ENCODE measurements around the gene RAB25.
"Not testable (repeated sequence)": the region's sequence is repeated elsewhere in the genome, so short reads cannot be mapped to it uniquely, and the experiment has no call there.

The RAB25 gene

DNA sequence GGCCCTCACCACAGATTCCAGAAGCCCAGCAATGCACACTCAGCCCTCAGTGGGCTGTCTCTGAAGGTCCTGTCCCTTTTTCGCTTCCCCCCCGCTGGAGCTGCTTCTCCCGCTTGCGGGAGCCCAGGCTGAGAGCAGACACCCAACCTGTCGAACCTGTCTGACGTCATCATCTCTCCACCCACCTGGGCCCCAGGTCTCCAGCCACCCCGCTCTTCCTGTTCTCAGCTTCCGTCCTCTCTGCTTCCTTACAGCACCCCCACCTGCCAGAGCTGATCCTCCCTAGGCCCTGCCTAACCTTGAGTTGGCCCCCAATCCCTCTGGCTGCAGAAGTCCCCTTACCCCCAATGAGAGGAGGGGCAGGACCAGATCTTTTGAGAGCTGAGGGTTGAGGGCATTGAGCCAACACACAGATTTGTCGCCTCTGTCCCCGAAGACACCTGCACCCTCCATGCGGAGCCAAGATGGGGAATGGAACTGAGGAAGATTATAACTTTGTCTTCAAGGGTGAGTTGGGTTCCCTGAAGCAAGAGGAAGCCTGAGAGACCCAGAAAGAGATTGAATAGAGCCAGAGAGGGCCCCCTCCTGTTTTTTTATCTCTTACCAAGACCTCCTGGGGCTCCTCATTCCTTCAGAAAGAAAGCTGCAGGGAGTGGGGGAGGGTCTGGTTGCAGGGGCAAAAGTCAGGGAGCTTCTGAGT, at the start of gene RAB25:
TSS of gene RAB25 (plus strand) at position 224 of the 700 bp plus-strand sequence. CDS start at position 465, 241 bp downstream.
- DNase-seq (ENCODE audit: low spot score), result peak; percentile 88

GRCh38 chr1:156012051-156012817, 48.7 kb upstream of the RAB25 start:
- DNase-seq (ENCODE audit: low spot score), result no peak

DNA sequence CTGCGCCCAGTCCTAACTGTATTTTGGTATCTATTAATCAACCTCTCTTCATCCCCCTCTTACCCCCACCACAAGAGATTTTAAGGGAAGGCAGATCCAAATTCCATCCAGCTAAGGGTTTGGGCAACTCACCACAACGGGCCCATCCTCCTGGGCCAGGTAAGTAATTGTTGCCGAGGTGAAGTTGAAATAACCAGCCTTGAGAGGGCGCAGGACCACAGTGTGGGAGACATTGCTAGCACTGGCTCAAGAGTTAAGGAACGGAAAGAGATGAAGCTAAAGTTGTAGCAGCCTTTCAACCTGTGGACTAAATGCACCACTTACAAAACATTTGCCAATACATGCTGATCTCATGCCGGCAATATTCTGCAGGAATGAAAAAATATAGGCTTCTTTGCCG, 46.1 kb upstream of the RAB25 start:
- DNase-seq (ENCODE audit: low spot score), result no peak

DNA sequence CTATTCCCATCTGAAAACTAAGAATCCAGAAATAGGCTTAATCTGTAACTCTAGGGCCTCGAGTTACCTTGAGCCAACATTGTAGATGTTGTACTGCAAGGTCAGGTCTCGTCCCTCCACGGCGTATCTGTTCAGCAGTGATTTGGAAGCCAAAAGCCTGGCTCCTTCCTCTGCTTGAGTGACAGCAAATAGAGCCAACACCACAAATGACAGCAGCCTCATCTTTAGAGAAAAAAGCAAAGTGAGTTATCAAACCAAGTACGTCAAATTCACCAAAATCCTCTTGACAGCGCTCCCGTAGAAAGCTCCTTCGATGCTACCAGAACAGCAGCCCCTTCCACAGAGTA, 41.0 kb upstream of the RAB25 start:
- no peak for DNase-seq (ENCODE audit: low spot score)

DNA sequence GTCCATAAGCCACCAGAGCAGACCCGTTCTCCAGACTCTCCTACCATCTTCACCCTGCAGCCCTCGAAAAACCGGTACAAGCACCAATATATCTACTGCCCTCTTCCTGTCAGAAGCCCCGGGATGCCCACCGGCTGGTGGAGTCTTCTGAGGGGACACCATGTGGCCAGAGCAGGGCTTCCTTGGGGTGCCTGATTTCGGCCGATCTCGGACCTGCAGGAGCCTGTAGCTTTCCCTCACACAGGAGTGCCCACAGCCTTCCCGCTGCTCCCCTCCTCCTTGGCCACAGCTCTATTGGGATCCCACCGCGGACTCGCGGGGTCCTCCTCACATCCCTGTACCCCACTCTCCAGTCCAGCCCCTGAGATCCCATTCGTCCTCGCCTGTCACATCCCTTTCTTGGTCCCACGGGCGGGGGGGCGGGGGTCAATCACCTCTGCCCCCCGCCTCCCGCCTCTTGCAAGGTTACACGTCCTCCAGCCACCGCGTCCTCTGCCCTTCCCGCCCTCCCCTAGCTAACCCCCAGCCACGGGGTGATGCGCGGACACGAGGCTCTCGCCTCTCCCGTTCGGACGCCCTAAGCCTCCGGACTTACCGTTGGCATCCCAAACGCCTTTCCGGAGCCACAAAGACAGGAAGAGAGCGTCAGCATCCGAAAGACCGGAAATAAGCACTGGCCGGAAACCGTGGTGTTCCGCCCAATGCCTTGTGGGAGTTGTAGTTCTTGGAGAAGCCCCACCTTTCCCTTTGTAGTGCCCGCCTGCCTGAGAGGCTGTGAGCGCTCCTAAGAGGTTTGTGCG, 40.5 kb upstream of the RAB25 start, which contains the start of gene SSR2:
TSS of gene SSR2 (minus strand) at position 659 of the 800 bp plus-strand sequence. CDS start 784 bp downstream, outside the sequence.
- peak; percentile 92 for DNase-seq (ENCODE audit: low spot score)

DNA sequence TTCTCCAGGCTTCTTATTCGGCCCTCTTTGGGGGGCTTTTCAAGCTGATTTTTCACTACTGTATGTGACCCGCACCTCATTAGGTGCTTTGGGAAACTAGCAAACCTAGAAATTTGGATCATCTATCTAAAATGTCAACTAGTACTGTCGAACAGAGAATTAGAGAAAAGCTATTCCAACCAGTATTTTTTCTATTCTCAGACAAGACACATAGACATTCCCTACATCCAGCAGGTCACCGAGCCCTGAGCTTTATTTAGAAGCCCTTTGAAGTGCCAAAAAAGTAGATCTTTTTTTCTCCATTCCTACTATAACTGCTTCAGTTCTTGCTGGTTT, 39.9 kb upstream of the RAB25 start:
- DNase-seq (ENCODE audit: low spot score), result no peak

GRCh38 chr1:156021954-156022353, 39.0 kb upstream of the RAB25 start:
- DNase-seq (ENCODE audit: low spot score), result no peak

- DNase-seq (ENCODE audit: low spot score), result no peak
These were observed 36.2 kb upstream of the RAB25 start for GRCh38 chr1:156024801-156025200.

DNA sequence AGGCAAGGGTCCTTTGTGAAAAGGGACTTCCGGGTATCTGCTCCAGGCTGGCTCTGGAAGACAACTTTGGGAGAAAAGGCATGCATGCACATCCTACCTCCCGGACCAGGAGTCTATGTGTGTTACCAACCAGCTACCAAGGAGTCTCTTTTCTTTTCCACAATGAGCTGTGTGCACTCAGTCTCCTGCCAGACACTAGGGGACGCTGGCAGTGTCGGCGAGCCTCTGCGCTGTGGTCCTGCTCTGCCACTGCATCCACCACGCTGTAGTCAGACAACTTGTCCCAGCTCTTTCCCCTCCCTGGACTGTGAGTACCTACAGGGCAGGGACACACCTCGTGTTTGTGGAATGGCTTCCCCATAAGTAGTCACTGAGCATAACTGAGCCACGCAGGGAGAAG, 35.1 kb upstream of the RAB25 start:
- no peak for DNase-seq (ENCODE audit: low spot score)

- DNase-seq (ENCODE audit: low spot score), result no peak
These were observed 34.4 kb upstream of the RAB25 start for GRCh38 chr1:156026588-156026987.

DNA sequence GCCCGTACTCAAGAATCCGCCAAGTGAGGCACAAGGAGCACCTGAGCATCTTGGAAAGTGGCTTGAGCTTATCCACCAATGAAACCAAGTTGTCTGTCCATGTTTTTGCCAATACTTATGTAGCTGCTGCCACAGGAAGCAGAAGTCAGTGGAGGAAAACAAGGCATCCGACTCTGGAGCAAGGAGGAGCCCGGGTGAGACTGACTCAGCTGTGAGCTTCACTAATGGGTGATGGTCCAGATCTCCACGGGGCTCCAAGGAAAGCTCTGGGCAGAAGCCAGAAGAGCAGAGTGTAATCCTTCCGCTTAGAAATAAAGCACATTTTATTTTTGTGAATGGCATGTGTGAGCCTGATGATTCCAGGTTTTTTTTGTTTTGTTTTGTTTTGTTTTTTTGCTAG, 27.9 kb upstream of the RAB25 start:
- DNase-seq (ENCODE audit: low spot score), result no peak

DNA sequence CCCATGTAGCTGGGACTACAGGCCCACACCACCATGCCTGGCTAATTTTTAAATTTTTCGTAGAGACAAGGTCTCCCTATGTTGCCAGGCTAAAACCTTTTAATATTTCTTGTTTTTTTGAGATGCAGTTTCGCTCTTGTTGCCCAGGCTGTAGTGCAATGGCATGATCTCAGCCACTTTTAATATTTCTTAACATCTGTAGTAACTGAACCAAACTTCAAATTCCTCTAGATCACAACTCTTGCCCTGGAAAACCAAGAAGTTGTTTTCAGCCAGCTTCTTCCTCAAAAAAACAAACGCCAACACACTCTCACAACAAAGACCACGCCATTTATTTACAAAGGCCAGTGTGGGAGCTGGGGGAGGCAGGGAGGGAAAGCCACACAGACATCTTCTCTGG, 26.0 kb upstream of the RAB25 start:
- not testable (repeated sequence) for DNase-seq (ENCODE audit: low spot score)

DNA sequence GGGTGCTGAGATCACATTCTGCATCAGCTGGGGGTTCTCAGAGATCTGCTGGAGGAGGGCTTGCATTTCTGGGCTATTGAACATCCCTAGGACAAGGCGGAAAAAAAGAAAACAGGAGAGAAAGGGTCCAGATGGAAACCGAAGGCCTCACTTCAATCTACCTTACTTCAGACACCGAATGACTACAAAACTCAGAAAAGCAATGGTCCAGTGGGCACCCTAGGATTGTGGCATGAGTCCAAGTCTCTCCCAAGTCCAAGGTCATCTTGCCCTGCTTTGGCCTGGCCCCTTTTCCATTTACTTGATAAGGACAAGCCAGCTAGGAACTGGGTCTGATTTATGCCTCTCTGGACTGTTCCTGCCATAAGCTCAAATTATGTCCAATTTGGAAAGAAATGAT, 18.1 kb upstream of the RAB25 start:
- no peak for DNase-seq (ENCODE audit: low spot score)

DNA sequence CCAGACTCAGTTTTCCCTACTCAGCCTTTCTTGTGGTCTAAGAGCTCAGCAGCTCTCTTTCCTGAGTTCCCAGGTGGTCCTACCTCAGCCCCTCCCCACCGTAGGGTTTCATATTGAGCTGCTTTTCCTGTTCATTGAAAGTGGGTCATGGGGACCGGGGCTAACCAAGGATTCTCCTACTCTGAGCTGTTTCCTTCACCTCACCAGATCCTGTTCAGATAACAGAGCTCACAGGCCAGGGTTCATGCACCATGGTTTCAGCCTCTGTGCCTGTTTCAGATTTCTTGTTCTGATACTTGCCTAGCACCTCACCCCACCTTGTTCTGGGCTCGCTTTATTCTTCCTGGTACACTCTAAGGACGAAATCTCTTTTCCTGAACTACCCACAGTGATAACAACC, 15.9 kb upstream of the RAB25 start:
- no peak for DNase-seq (ENCODE audit: low spot score)

DNA sequence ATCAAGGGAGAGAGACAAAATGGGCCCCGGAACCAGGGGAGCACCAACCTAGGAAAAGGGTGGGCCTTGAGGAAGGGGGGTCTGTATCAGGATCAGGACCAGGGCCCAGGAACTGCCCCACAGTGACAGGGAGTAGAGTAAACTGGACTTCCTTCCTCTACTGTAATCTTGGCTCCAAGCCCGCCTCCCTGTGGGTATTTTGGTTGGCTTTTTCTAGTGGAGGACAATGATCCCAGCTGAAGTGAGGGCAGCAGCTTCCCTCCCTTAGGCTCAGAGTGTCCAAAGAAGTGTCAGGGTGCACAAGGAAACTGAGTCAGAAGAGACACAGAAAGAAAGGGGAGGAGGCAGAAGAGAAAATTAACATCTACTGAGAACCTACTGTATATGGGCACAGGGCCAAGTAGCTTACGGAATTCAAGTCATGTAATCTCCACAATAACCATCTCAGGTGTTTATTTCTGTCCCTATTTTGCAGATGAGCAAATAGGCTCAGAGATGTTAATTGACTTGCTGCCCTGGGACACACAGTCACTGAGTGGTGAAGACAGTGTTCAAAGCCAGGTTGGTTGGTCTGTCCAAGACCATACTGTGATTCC, 12.2 kb upstream of the RAB25 start:
- no peak for DNase-seq (ENCODE audit: low spot score)

GRCh38 chr1:156050376-156050775, 10.6 kb upstream of the RAB25 start:
- no peak for DNase-seq (ENCODE audit: low spot score)

DNA sequence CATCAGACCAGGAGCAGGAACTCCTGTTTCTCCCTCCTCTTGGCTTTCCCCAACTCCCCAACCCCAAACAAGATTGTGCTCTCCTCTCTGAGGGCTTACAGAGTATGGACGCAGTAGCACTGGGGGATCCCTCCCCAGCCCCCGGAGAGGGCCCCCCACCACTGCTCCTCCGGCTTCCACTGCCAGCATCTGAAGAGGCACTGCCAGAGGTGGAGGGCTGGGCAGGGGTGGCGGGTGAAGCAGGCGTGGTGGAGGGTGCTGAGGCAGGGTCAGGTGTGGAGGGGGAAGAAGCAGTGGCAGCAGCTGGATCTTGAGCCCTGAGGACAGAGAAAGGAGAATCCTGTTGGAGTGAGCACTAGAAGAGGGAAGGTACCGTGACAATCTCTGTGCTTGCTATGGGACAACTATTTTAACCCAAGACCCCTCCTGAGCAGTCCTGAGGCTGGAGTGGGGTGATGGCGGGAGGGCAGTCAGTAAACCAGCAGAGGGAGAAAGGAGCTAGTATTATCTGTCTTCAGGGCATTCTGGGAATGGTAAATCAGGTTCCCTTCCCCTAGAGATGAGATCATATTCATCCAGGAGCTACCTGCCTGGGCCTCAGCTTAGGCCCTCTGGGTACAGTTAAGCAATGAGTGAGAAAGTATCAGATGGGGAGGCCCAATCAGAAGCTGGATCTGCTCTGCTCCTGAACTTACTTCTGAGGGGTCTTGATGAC, 9.8 kb upstream of the RAB25 start:
- no peak for DNase-seq (ENCODE audit: low spot score)

GRCh38 chr1:156052862-156053767, 7.8 kb upstream of the RAB25 start:
- peak; percentile 56 for DNase-seq (ENCODE audit: low spot score)

GRCh38 chr1:156053768-156054499, 7.0 kb upstream of the RAB25 start, which contains the start of gene UBQLN4:
Gene UBQLN4 (minus strand): TSS chr1:156053798. CDS start chr1:156053701, 97 bp downstream.
- peak; percentile 85 for DNase-seq (ENCODE audit: low spot score)

Measured in LoVo (cell line).